ENCODE results near the gene ROR1. TPM values are rescaled to one million over a fixed set of nuclear protein-coding genes. Genes with fewer than 3 reads are reported as not detected.

Gene ROR1
- total and polyA plus RNA-seq, 2 donors (not counting 3 experiments of a cell fraction or from before 2014, with no cell fraction given), result 2.6 to 3.5 TPM

DNA sequence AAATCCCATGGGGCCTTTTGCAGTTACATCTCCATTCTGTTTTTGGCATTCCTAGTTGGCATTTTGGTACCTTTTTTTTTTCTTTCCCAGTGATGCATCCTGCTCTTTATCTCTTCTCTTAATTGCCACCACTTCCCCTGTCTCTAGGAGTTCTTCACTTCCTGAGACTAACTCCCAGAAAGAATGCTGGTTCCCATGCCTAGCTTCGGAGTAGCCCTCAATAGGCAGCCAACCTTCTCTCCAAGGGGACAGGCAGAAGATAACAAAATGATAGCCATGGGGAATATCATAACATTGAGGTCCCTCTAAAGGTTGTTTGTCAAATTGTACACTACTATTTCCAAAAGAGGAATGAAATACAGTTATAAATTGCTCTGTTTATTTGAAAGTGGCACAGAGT lies 279.0 kb downstream of the ROR1 start:
- intact Hi-C loops (cut with micrococcal nuclease), result no loop called here
- Histone ChIP-seq H3K9me3 (replicated peaks; ENCODE audit: control insufficient read depth, insufficient read depth, low read length) (no peaks in the 10 kb centered on the region), H3K4me3 (replicated peaks in 1 of 3; ENCODE audit: insufficient read depth in 1 of 3, low read depth in 1 of 3, low read length in 3 of 3) (no peak overlapping the region), H3K36me3 (ENCODE audit: control insufficient read depth in 2 of 2, extremely low read depth in 1 of 2, insufficient read depth in 2 of 2, low read length in 2 of 2) (no peaks in the 10 kb centered on the region), H3K27me3 (ENCODE audit: control insufficient read depth in 2 of 2, insufficient read depth in 2 of 2, low read length in 2 of 2) (no peaks in the 10 kb centered on the region), H2AFZ (ENCODE audit: low read depth, low read length) (no peak overlapping the region), H3K27ac (ENCODE audit: insufficient read depth, low read depth, low read length) (no peak overlapping the region), H3K9me1 (replicated peaks; ENCODE audit: control insufficient read depth, extremely low read depth, insufficient read depth, low read length) (no peaks in the 10 kb centered on the region), H4K20me1 (replicated peaks; ENCODE audit: control insufficient read depth, extremely low read depth, insufficient read depth, low read length) (no peaks in the 10 kb centered on the region), H3K79me2 (ENCODE audit: control insufficient read depth, insufficient read depth, low read length) (no peaks in the 10 kb centered on the region), H3K4me1 (ENCODE audit: control insufficient read depth, extremely low read depth, insufficient read depth, low read length) (no peaks in the 10 kb centered on the region), H3K4me2 (ENCODE audit: insufficient read depth, low read length) (no peak overlapping the region), H3K9ac (replicated peaks; ENCODE audit: extremely low read depth, insufficient read depth, low read length) (no peak overlapping the region)
- no peak for FAIRE-seq
- no TSS peak for BruUV-seq (replicated peaks)
- DNase-seq (ENCODE audit: low read depth, low spot score), result no peak
- ChIA-PET POLR2A (no interaction called here), CTCF (no interaction called here)
- TF ChIP-seq, protein P1, sequence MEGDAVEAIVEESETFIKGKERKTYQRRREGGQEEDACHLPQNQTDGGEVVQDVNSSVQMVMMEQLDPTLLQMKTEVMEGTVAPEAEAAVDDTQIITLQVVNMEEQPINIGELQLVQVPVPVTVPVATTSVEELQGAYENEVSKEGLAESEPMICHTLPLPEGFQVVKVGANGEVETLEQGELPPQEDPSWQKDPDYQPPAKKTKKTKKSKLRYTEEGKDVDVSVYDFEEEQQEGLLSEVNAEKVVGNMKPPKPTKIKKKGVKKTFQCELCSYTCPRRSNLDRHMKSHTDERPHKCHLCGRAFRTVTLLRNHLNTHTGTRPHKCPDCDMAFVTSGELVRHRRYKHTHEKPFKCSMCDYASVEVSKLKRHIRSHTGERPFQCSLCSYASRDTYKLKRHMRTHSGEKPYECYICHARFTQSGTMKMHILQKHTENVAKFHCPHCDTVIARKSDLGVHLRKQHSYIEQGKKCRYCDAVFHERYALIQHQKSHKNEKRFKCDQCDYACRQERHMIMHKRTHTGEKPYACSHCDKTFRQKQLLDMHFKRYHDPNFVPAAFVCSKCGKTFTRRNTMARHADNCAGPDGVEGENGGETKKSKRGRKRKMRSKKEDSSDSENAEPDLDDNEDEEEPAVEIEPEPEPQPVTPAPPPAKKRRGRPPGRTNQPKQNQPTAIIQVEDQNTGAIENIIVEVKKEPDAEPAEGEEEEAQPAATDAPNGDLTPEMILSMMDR (IDR thresholded peaks at IDR 0.05; ENCODE audit: extremely low read depth in 1 of 2, insufficient read depth in 1 of 2, low read depth in 1 of 2, low read length in 2 of 2), result no peak
- TF ChIP-seq MYC (IDR thresholded peaks at IDR 0.05; ENCODE audit: low read depth, low read length) (no peak), FOS (IDR thresholded peaks at IDR 0.05; ENCODE audit: borderline replicate concordance, insufficient read depth, low read length) (no peak), GATA2 (IDR thresholded peaks at IDR 0.05; ENCODE audit: insufficient read depth, insufficient read length, low read depth, low read length) (no peak), JUN (IDR thresholded peaks at IDR 0.05; ENCODE audit: borderline replicate concordance, insufficient read depth, insufficient read length, low read depth) (no peak), EZH2 (IDR thresholded peaks at IDR 0.05; ENCODE audit: borderline replicate concordance, low read depth, low read length, severe bottlenecking) (no peak), POLR2AphosphoS5 (IDR thresholded peaks at IDR 0.05; ENCODE audit: insufficient read depth, low read depth, low read length) (no peak), POLR2A (IDR thresholded peaks at IDR 0.05; ENCODE audit: low read depth, low read length) (no peak)
- TF ChIP-seq, protein P2, sequence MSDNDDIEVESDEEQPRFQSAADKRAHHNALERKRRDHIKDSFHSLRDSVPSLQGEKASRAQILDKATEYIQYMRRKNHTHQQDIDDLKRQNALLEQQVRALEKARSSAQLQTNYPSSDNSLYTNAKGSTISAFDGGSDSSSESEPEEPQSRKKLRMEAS (IDR thresholded peaks at IDR 0.05; ENCODE audit: insufficient read depth, insufficient read length), result no peak
- dilution Hi-C loops (cut with MboI; ENCODE audit: extremely low pct_ligation_motif_present, low sequenced_read_pairs), result no loop called here

All from endothelial cell of umbilical vein (primary cell).